Esophagus (tissue), 2 donors: ENCODE measurements around the gene CARTPT. TPM values are rescaled to one million over a fixed set of nuclear protein-coding genes. Genes with fewer than 3 reads are reported as not detected.

ENCODE experiments used
- H3K27ac ChIP-seq, 2 donors: one replicate each; pipeline ENCODE4 v1.5.1; 2013; ENCODE audit warnings: low read depth in 2 of 2, mild to moderate bottlenecking in 2 of 2, inconsistent platforms in 1 of 2, low read length in 1 of 2, moderate library complexity in 1 of 2
- H3K27me3 ChIP-seq, 2 donors: one replicate each; pipeline ENCODE4 v1.6.1; 2013; ENCODE audit warnings: low read length in 2 of 2, control low read depth in 1 of 2, mild to moderate bottlenecking in 1 of 2; ENCODE audit not compliant: insufficient read depth in 2 of 2, control insufficient read depth in 1 of 2
- H3K36me3 ChIP-seq, 2 donors: one replicate each; pipeline ENCODE4 v1.6.1; 2013; ENCODE audit warnings: low read length in 1 of 2; ENCODE audit not compliant: control insufficient read depth in 2 of 2, insufficient read depth in 2 of 2
- H3K4me1 ChIP-seq, 2 donors: one replicate each; pipeline ENCODE4 v1.6.1; 2013; ENCODE audit warnings: low read length in 1 of 2; ENCODE audit not compliant: control insufficient read depth in 2 of 2, insufficient read depth in 2 of 2
- H3K4me3 ChIP-seq, 2 donors: one replicate each; pipeline ENCODE4 v1.5.1; 2013; ENCODE audit warnings: low read length in 2 of 2, mild to moderate bottlenecking in 2 of 2, low read depth in 1 of 2, moderate library complexity in 1 of 2
- H3K9me3 ChIP-seq, 2 donors: one replicate each; pipeline ENCODE4 v1.6.1; 2013; ENCODE audit warnings: mild to moderate bottlenecking in 2 of 2, low read depth in 1 of 2, low read length in 1 of 2, moderate library complexity in 1 of 2; ENCODE audit not compliant: control insufficient read depth in 2 of 2, insufficient read depth in 1 of 2
- WGBS, 2 donors: extraction: QIAGEN DNeasy Blood & Tissue Kit; methylation state at CpG; one replicate each; pipeline ENCODE4 v1.1.7; 2013; 5-methylcytosine and 5-hydroxymethylcytosine counted together
- polyA plus RNA-seq, 2 donors: library from polyadenylated mRNA; stranded (reverse); fragments of 200-250 nt; gene quantifications; one replicate each; pipeline ENCODE4 v1.2.3, GENCODE V29; 2013
- donor health status: healthy with polysubstance abuse.
- donor health status: Bipolar disorder and iron deficiency.

The CARTPT gene
- polyA plus RNA-seq, result under 1 TPM in 1 of 2 donors, not detected in 1; 0.28 TPM

DNA sequence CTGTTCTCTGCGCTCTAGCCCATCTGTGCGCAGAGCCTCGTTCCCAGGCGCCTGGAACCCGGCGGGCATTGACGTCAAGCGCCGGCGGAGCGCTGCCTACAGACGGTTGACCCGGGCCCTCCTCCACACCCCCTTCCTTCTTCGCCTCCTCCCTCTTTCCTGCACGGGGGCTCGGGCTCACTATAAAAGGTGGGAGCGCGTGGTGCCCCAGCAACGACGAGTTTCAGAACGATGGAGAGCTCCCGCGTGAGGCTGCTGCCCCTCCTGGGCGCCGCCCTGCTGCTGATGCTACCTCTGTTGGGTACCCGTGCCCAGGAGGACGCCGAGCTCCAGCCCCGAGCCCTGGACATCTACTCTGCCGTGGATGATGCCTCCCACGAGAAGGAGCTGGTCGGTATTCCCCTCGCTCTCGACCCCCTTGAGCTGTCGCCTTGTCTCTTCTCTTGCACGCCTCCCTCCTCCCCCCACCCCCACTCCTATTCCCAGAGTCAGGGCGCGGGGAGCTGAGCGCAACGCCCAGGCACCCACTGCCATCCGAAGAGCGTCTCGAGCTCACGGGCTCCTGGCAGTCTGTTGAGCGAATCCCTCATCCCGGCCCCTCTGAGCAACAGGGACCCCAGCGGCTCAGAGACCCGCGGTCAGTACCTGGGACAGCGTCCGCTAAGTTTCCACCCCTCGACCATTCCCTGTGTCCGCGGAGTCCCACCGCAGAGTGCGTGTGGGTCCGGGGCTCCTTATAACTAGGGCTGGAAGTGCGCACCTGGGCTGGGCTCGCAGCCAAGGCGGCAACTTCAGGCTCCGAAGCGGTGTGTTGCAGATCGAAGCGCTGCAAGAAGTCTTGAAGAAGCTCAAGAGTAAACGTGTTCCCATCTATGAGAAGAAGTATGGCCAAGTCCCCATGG, at the start of gene CARTPT:
CARTPT (plus strand) TSS at position 213 of the 902 bp plus-strand sequence; CDS start at position 232, 19 bp downstream.
- H3K27ac ChIP-seq, result no peak within 1 kb of the TSS
- H3K9me3 ChIP-seq, result peaks cover 0 to 4% of the 10 kb centered on the region in 2 donors
- 9 to 10% methylated on average over 62 to 65 of the region's 65 CpGs for WGBS, 2 donors
- H3K27me3 ChIP-seq, result peaks cover 4 to 7% of the 10 kb centered on the region in 2 donors
- H3K4me3 ChIP-seq, result no peak within 1 kb of the TSS
- no peaks in the 10 kb centered on the region for H3K36me3 ChIP-seq
- peaks cover 2 to 5% of the 10 kb centered on the region in 2 donors for H3K4me1 ChIP-seq

DNA sequence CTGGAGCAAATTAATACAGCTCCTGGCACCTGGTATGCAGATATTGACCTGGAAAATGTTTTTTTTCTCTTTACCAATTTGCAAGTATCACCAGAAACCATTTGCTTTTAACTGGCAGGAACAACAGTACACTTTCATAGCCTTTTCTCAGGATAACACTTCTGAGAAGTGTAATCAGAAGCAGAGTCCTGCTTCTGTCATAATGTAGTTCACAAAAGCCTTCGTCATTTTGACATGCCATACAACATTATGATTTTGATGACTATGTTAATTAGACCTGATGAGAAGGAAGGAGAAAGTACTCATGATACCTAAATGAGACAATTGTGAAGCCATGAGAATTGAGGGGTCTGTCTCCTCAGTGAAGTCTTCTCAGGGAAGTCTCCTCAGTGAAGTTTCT, 41.1 kb upstream of the CARTPT start:
- H3K27ac ChIP-seq, result no peak overlapping the region
- H3K4me1 ChIP-seq, result no peaks in the 10 kb centered on the region
- H3K4me3 ChIP-seq, result no peak overlapping the region
- no peaks in the 10 kb centered on the region for H3K36me3 ChIP-seq
- no peaks in the 10 kb centered on the region for H3K27me3 ChIP-seq
- 83 to 91% methylated on average over 1 of the region's 1 CpG for WGBS, 2 donors
- H3K9me3 ChIP-seq, result no peaks in the 10 kb centered on the region

- no peaks in the 10 kb centered on the region for H3K4me1 ChIP-seq
- H3K4me3 ChIP-seq, result no peak overlapping the region
- H3K27me3 ChIP-seq, result no peaks in the 10 kb centered on the region
- no peak overlapping the region for H3K27ac ChIP-seq
- H3K9me3 ChIP-seq, result no peaks in the 10 kb centered on the region
- no peaks in the 10 kb centered on the region for H3K36me3 ChIP-seq
- 61 to 74% methylated on average over 5 of the region's 5 CpGs for WGBS, 2 donors
These were observed 39.4 kb upstream of the CARTPT start for GRCh38 chr5:71679714-71680113.

GRCh38 chr5:71680510-71680909, 38.6 kb upstream of the CARTPT start:
- H3K27me3 ChIP-seq, result no peaks in the 10 kb centered on the region
- H3K27ac ChIP-seq, result no peak overlapping the region
- no peaks in the 10 kb centered on the region for H3K9me3 ChIP-seq
- no peak overlapping the region for H3K4me3 ChIP-seq
- WGBS, 2 donors, result 86 to 91% methylated on average over 2 of the region's 2 CpGs
- no peaks in the 10 kb centered on the region for H3K36me3 ChIP-seq
- H3K4me1 ChIP-seq, result no peaks in the 10 kb centered on the region

- 28 to 57% methylated on average over 3 of the region's 3 CpGs for WGBS, 2 donors
- Histone ChIP-seq H3K27me3 (no peaks in the 10 kb centered on the region), H3K4me1 (no peaks in the 10 kb centered on the region), H3K27ac (no peak overlapping the region), H3K4me3 (no peak overlapping the region), H3K9me3 (no peaks in the 10 kb centered on the region), H3K36me3 (no peaks in the 10 kb centered on the region)
These were observed 37.8 kb upstream of the CARTPT start for GRCh38 chr5:71681296-71681695.

DNA sequence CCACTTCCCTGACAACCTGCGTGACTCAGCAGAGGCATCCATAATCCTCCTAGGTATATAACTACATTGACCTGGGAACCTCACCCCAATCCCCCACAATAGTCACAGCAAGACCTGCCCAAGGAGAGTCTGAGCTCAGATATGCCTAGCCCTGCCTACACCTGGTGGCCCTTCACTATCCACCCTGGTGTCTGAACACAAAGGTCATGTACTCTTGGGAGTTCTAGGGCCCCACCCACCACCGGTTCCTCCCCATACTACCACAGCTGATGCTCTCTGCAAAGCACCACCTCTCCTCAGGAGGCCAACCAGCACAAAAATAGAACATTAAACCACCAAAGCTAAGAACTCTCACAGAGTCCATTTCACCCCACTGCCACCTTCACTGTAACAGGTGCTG, 34.8 kb upstream of the CARTPT start:
- Histone ChIP-seq H3K27me3 (no peaks in the 10 kb centered on the region), H3K27ac (no peak overlapping the region)
- WGBS, 2 donors, result 72 to 74% methylated on average over 2 of the region's 2 CpGs

DNA sequence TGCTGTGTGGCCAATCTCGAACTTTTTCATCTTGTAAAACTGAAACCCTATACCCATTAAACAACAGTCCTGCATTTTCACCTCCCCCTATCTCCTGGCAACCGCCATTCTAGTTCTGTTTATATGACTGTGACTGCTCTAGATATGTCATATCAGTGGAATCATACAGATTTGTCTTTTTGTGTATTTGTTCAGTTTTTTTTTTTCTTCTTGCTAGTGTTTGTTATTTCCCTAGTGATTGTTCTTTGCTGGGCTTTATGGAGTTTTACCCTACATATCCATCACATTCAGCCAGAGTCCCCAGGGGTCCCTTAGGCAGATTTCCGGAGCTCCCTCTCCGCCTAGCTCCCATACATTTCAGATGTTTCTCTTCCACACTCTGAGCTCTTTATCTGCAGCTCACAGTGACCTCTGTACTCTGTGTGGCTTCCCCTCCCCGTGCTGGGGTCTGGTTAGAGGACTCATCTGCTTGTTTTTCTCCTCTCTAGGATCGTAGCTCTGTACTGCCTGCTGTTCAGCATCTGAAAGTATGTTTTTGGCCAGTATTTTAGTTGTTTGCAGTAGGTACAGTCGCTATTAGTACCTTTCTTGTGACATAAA, 25.1 kb upstream of the CARTPT start:
- H3K27ac ChIP-seq, result no peak overlapping the region
- 29 to 46% methylated on average over 7 of the region's 7 CpGs for WGBS, 2 donors
- H3K4me3 ChIP-seq, result no peak overlapping the region
- peaks cover 0 to 4% of the 10 kb centered on the region in 2 donors for H3K4me1 ChIP-seq
- no peaks in the 10 kb centered on the region for H3K27me3 ChIP-seq
- H3K36me3 ChIP-seq, result no peaks in the 10 kb centered on the region
- H3K9me3 ChIP-seq, result no peaks in the 10 kb centered on the region

More for the DNA sequence above, 34.8 kb upstream of the CARTPT start:
- Histone ChIP-seq H3K36me3 (no peaks in the 10 kb centered on the region), H3K4me1 (no peaks in the 10 kb centered on the region), H3K9me3 (no peaks in the 10 kb centered on the region), H3K4me3 (no peak overlapping the region)

DNA sequence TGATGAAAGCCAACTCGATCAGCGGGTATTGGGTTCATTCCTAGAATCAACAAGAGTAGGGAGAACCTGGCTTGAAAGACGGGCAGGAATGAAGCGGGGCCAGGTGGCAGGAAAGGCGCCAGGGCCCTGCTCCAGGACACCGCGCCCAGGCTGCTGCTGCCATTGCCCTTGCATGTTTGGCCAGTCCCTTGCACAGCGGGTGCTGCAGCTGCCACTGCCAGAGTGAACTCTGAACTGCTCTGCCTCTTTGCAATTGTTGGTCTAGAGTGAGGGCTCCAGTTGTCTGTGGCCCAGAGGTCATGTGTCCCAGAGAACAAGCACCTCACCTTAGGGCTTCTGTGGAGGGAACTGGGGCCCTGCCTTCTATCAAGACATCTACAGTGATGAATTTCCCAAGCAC, 24.0 kb upstream of the CARTPT start:
- no peaks in the 10 kb centered on the region for H3K27me3 ChIP-seq
- H3K9me3 ChIP-seq, result no peaks in the 10 kb centered on the region
- peaks cover 0 to 4% of the 10 kb centered on the region in 2 donors for H3K4me1 ChIP-seq
- H3K4me3 ChIP-seq, result no peak overlapping the region
- no peaks in the 10 kb centered on the region for H3K36me3 ChIP-seq
- H3K27ac ChIP-seq, result no peak overlapping the region
- 58 to 68% methylated on average over 8 of the region's 8 CpGs for WGBS, 2 donors

GRCh38 chr5:71695595-71695994, 23.5 kb upstream of the CARTPT start:
- H3K4me3 ChIP-seq, result no peak overlapping the region
- no peaks in the 10 kb centered on the region for H3K27me3 ChIP-seq
- H3K27ac ChIP-seq, result no peak overlapping the region
- no peaks in the 10 kb centered on the region for H3K36me3 ChIP-seq
- H3K9me3 ChIP-seq, result no peaks in the 10 kb centered on the region
- peaks cover 0 to 4% of the 10 kb centered on the region in 2 donors for H3K4me1 ChIP-seq
